ENCODE results near the gene FRMPD2.

GRCh38 chr10:48224979-48225560 lies 49.4 kb downstream of the FRMPD2 start:
- TF ChIP-seq CTCF (IDR thresholded peaks at IDR 0.05 in 4 of 5, conservative IDR thresholded peaks at IDR 0.05 in 1 of 5) (no peak), POLR2A (IDR thresholded peaks at IDR 0.05) (no peak)
